C4-2B (cell line): ENCODE measurements around the gene FGFBP3.

Experiments used
- H3K27ac ChIP-seq: fragments of 450-650 bp; 2 replicates; pipeline ENCODE4 v1.5.1; 2017
- ZFX ChIP-seq: fragments of 450-650 bp; IDR thresholded peaks from 2 replicates; pipeline ENCODE4 v1.6.1; 2017
- TF ChIP-seq, protein P1 (sequence below): fragments of 450-650 bp; conservative IDR thresholded peaks from 2 replicates; pipeline ENCODE4 v1.5.1; 2017; ENCODE audit warnings: mild to moderate bottlenecking

FGFBP3 gene

GRCh38 chr10:91865562-91866081, 43.7 kb downstream of the FGFBP3 start:
- H3K27ac ChIP-seq: no peak overlapping the region

DNA sequence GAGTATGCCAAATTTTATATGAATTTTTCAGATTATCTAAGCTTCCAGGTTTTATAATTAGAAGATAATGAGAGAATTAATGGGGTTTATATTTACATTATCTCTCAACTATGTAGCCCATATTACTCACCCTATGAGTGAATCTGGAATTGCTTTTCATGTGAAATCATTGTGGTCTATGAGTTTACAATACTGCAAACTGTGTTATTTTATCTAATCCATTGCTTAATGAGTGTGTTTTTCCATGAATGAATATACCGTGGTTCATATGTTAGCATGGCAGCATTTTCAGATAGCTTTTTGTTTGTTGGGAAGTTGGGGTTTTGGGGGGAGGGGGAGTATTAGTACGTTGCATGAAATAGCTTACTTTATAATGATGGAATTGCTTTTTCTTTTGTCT, 44.5 kb downstream of the FGFBP3 start:
- H3K27ac ChIP-seq: no peak overlapping the region
- TF ChIP-seq, protein P1, sequence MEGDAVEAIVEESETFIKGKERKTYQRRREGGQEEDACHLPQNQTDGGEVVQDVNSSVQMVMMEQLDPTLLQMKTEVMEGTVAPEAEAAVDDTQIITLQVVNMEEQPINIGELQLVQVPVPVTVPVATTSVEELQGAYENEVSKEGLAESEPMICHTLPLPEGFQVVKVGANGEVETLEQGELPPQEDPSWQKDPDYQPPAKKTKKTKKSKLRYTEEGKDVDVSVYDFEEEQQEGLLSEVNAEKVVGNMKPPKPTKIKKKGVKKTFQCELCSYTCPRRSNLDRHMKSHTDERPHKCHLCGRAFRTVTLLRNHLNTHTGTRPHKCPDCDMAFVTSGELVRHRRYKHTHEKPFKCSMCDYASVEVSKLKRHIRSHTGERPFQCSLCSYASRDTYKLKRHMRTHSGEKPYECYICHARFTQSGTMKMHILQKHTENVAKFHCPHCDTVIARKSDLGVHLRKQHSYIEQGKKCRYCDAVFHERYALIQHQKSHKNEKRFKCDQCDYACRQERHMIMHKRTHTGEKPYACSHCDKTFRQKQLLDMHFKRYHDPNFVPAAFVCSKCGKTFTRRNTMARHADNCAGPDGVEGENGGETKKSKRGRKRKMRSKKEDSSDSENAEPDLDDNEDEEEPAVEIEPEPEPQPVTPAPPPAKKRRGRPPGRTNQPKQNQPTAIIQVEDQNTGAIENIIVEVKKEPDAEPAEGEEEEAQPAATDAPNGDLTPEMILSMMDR: no peak
- no peak for TF ChIP-seq ZFX

More at GRCh38 chr10:91865562-91866081, 43.7 kb downstream of the FGFBP3 start:
- no peak for TF ChIP-seq ZFX
- TF ChIP-seq, protein P1: no peak

DNA sequence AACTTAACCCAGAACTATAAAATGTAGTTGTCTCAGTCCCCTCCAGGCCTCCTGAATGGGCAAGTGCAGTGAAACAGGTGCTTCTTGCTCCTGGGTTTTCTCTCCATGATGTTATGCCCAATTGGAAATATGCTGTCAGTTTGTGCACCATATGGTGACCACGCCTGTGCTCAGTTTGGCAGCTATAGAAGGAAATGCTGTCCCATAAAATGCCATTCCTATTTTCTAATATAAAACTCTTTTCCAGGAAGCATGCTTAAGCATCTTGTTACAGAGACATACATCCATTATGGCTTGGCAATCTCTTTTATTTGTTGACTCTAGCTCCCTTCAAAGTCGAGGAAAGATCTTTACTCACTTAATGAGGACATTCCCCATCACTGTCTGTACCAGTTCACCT, 45.2 kb downstream of the FGFBP3 start:
- H3K27ac ChIP-seq: no peak overlapping the region
- no peak for TF ChIP-seq ZFX
- TF ChIP-seq, protein P1: no peak

DNA sequence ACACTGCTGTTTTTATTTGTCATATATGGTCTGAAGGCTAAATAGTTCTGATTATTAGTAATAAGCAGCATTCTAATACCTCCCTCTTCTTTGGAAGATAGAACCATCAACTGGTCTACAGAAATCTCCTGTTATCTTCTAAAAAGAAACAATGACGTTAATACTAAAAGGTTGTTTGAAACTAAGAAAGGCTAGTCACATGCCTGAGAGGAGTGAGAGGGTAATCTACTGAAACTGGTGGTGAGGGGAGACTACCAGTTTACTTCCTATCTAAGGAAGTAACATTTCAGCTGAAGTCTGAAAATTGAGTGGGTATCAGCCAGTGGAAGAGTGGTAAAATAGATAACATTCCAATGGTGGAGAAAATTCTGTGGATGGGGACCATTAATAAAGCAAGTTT, 48.4 kb downstream of the FGFBP3 start:
- H3K27ac ChIP-seq: no peak overlapping the region
- TF ChIP-seq, protein P1: no peak
- TF ChIP-seq ZFX: no peak

GRCh38 chr10:91856637-91857036, 52.6 kb downstream of the FGFBP3 start:
- TF ChIP-seq ZFX: no peak
- TF ChIP-seq, protein P1: peak; percentile 77
- no peak overlapping the region for H3K27ac ChIP-seq
